ENCODE data around the gene ALG1. TPM values are rescaled to one million over a fixed set of nuclear protein-coding genes. Genes with fewer than 3 reads are reported as not detected.
"Not testable (repeated sequence)": the region's sequence is repeated elsewhere in the genome, so short reads cannot be mapped to it uniquely, and the experiment has no call there.

ALG1 gene
- polyA plus RNA-seq, 2 of the 4 experiments (the other 2 are of a cell fraction), result 30.9 to 33.4 TPM

DNA sequence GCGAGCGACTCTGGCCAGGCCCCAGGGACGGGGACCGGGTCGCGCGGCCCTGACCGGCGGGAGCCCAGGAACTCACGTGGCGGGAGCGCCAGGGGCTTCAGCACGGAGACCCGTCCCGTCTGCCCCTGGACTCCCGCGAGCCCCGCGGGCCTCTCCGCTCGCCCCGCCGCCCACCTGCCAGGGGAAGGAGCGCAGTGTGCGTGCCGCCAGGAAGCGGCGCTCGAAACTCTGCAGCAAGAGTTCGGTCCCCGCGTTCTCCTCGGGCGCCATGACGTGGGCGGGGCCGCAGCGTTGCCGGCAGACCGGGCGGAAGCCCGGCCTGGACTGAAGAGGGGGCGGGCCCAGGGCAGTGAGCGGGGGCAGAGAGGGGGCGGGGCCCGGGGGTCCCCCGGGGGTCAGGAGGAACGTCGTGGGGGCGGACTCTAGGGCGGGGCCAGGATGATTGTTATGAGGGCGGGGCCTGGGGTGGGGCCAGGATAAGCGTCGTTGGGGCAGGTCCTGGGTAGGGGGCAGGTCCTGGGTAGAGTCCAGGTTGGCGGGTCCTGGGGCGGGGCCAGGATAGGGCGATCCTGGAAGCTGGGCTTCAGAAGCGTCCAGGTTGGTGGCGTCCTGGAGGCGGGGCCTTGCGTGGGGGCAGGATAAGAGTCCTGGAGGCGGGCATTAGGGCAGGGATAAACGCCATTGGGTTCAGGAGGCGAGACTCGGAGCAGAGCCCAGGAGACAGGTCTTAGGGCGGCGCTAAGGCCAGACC lies 26.0 kb downstream of the ALG1 start, which contains the start of gene EEF2KMT:
EEF2KMT (minus strand) TSS at position 326 of the 751 bp plus-strand sequence; CDS start at position 270, 56 bp downstream.
- H3K4me1 ChIP-seq, FAIRE-seq, H3K9me3 ChIP-seq, CTCF ChIA-PET: not testable (repeated sequence)
- H3K27ac ChIP-seq, result peak within 1 kb of the TSS; percentile 95 to 99
- 0% methylated on average over 9 of the region's 67 CpGs for WGBS (ENCODE audit: missing lambda C conversion rate)
- peak; percentile 58 to 99 for DNase-seq (ENCODE audit: low read depth in 1 of 2, low spot score in 1 of 2)
- ATAC-seq, result peak; percentile 97 to 99
- peak within 1 kb of the TSS; percentile 94 for H3K4me3 ChIP-seq
- TF ChIP-seq, protein P1, sequence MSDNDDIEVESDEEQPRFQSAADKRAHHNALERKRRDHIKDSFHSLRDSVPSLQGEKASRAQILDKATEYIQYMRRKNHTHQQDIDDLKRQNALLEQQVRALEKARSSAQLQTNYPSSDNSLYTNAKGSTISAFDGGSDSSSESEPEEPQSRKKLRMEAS (IDR thresholded peaks at IDR 0.05), result peak; percentile 28; the same call in 1 of the 2 replicates
- TF ChIP-seq PHF8 (IDR thresholded peaks at IDR 0.05; ENCODE audit: borderline replicate concordance, low read depth) (peak; percentile 71; the same call in 1 of the 2 replicates), POLR2A (IDR thresholded peaks at IDR 0.05; ENCODE audit: low read length) (peak; percentile 38; the same call in 1 of the 2 replicates), JUN (IDR thresholded peaks at IDR 0.05) (0 out of 5 replicates have a peak, but pooled peaks of 1 of the 2 experiments have one; percentile 41)
- peak within 1 kb of the TSS; percentile 84 for H3K4me2 ChIP-seq
- POLR2A ChIA-PET, result interaction anchor here (0.6 to 2.0 kb wide), 2 partner anchors 21 to 92 kb away, joined by 4 to 6 read pairs; no protein-coding TSS in a partner anchor

DNA sequence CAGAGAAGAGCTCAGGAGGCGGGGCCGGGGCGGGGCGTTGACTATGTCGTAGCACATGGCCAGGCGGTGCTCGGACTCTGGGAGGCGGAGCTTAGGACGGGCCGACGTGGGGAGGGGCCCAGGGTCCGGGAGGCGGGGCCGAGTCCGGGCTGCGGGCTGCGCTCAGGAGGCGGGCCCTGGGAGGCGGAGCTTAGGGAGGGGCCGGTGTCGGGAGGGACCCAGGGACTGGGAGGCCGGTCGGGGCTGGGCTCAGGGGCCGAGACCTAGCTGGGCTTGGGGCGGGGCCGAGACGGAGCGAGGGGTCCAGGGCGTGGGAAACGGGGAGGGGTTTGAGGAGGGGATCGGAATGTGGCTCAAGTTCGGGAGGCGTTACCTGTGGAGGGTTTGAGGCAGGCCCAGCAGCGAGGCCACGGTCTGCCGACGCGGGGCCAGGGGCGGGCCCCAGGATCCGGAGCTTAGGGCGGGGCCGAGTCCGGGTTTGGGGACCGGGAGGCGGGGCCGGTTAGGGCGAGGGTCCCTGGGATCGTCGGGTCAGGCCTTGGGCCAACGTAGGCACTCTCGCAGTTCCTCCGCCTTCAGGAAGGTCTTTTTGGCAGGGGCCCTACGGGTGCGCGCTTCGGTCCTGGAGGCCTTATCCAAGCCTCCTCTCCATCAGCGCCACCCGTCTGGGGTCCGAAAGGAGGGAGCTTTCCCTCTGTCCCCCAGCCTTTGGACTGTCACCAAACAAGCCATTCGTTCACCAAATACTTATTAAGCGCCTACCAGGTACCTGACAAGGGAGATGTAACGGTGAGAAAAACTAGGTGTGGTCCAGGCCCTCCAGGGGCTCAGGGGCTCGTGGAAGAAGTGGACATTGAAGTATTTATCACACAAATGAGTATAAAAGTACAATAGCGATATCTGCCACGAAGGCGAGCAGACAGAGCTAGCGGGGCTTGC lies 26.8 kb downstream of the ALG1 start:
- CTCF ChIA-PET, FAIRE-seq, H3K9me3 ChIP-seq, H3K4me1 ChIP-seq: not testable (repeated sequence)
- ATAC-seq (peak; percentile 8 to 86; a peak in 4 of 6 replicates), DNase-seq (ENCODE audit: low read depth in 1 of 2, low spot score in 1 of 2) (peak in 1 of 2 experiments; percentile 69)
- POLR2A ChIA-PET, result interaction anchor here (2.0 kb wide), 1 partner anchor 22 kb away, joined by 4 read pairs; no protein-coding TSS in a partner anchor
- under 1% methylated on average over 13 of the region's 67 CpGs for WGBS (ENCODE audit: missing lambda C conversion rate)
- Histone ChIP-seq H3K4me2 (peak overlapping the region; percentile 78), H3K27ac (peak overlapping the region; percentile 40 to 80), H3K4me3 (peak overlapping the region; percentile 57)

DNA sequence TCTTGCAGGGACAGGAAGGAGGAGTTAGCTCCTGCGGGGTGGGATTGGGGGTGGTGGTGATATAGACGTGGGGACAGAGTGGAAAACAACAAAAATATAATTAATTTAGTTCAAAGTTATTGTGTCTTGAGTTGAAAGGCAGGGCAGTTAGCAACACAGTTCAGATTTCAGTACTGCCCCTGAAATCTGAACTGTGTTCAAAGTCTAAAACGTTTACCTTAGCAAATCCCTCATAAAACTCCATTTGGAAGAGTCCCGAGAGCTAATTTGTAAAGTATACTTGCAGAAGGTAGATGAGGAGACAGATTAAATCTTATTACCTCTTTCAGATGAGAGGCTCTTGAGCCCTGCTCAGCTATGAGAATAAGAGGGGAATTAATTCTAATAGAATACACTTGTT lies 27.5 kb downstream of the ALG1 start:
- H3K9me3 ChIP-seq; FAIRE-seq; DNase-seq (ENCODE audit: low read depth in 1 of 2, low spot score in 1 of 2); POLR2A ChIA-PET; H3K27ac ChIP-seq; ATAC-seq; H3K4me1 ChIP-seq; CTCF ChIA-PET: not testable (repeated sequence)
- peak overlapping the region; percentile 57; the same call in 1 of the 3 replicates for H3K4me3 ChIP-seq
- WGBS (ENCODE audit: missing lambda C conversion rate), result 40% methylated on average over 4 of the region's 4 CpGs
- H3K4me2 ChIP-seq, result peak overlapping the region; percentile 78

DNA sequence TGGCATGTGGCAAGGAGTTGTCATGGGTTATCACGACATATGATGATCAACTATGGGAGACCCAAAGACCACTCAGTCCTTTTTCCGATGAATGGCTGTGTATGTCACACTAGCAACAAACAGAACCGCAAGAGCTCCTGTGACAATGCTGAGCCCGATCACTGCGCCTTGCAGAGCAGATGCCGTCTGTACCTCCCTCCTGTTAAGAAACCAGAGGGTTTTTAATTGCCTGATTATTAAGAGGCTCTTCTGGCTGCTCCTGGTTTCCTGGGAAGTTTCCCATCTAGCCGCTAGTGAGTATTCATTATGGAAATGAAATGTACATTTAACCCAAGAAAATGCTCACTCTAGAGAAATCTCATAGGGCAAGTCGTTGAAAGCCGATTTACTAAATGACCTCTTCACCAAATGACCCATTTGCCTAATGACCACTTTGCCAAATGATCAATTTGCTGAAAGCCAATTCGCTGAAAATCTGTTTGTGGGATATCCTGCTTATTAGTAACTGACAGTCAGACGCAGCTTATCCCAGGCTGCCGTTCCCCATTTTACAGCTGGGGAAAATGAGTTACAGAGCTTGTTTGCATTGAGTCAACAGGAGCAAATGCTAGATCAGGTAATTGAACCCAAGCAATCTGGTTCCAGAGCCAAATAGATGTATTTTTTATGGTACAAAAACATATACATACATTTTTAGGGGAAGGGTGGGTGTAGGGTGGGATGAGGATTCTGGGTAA lies 31.8 kb downstream of the ALG1 start:
- POLR2A ChIA-PET, ATAC-seq: not testable (repeated sequence)

DNA sequence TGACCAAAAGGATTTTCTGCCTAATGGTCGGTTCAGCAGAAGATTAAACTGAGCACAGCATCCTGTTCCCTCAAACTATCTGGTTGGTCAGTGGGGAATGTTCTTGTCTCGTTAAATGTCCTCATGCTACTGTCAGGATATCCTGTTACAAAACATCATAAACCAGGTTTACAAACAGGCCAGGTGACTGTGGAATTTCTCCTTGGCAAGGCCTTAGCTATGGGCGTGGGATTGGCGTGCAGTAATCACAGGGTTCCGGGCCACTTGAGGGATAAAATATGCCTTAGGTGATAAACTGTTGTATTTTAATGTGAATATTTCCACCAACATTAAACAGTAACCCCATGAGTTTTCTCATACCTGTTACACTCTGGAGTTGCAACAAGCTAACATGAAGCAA lies 33.4 kb downstream of the ALG1 start:
- H3K4me2 ChIP-seq; FAIRE-seq; H3K9me3 ChIP-seq; POLR2A ChIA-PET; CTCF ChIA-PET; H3K27ac ChIP-seq; ATAC-seq; H3K4me1 ChIP-seq; DNase-seq (ENCODE audit: low read depth in 1 of 2, low spot score in 1 of 2); H3K4me3 ChIP-seq: not testable (repeated sequence)
- 67% methylated on average over 5 of the region's 5 CpGs for WGBS (ENCODE audit: missing lambda C conversion rate)

More for the DNA sequence above, 31.8 kb downstream of the ALG1 start:
- DNase-seq (ENCODE audit: low read depth in 1 of 2, low spot score in 1 of 2); H3K9me3 ChIP-seq; H3K4me3 ChIP-seq; FAIRE-seq; H3K4me1 ChIP-seq; CTCF ChIA-PET; H3K4me2 ChIP-seq; H3K27ac ChIP-seq: not testable (repeated sequence)
- WGBS (ENCODE audit: missing lambda C conversion rate), result 65% methylated on average over 12 of the region's 12 CpGs

DNA sequence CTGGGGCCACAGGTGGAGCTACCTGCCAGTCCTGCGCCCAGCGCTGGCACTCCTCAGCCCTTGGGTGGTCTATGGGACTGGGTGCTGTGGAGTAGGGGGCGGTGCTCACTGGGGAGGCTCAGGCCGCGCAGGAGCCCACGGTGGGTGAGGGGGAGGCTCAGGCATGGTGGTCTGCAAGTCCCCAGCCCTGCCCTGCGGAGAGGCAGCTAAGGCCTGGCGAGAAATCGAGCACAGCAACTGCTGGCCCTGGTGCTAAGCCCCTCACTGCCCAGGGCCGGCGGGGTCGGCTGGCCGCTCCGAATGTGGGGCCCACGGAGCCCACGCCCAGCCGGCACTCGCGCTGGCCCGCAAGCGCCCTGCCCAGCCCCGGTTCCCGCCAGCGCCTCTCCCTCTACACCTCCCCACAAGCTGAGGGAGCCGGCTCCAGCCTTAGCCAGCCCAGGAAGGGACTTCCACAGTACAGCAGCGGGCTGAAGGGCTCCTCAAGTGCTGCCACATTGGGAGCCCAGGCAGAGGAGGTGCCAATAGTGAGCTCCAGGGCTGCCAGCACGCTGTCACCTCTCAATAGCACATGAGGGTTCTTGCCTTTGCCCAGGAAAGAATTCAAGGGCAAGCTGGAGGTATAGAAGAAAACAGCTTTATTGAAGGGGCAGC lies 37.0 kb downstream of the ALG1 start:
- DNase-seq (ENCODE audit: low read depth in 1 of 2, low spot score in 1 of 2) (no peak), ATAC-seq (no peak), FAIRE-seq (no peak)
- WGBS (ENCODE audit: missing lambda C conversion rate), result 51% methylated on average over 10 of the region's 27 CpGs
- H3K4me1 ChIP-seq, result no peaks in the 10 kb centered on the region
- H3K4me2 ChIP-seq, result no peak overlapping the region
- CTCF ChIA-PET, result interaction anchor here (0.6 kb wide), 1 partner anchor 433 kb away, joined by 3 read pairs; no protein-coding TSS in a partner anchor
- no peaks in the 10 kb centered on the region for H3K9me3 ChIP-seq
- POLR2A ChIA-PET, result no interaction called here
- no peak overlapping the region for H3K4me3 ChIP-seq
- no peak overlapping the region for H3K27ac ChIP-seq
- no peak for TF ChIP-seq ZFP36 (IDR thresholded peaks at IDR 0.05; ENCODE audit: borderline replicate concordance, partially characterized antibody)
- no peak for TF ChIP-seq EP300 (IDR thresholded peaks at IDR 0.05)
- TF ChIP-seq CEBPB (IDR thresholded peaks at IDR 0.05), result no peak
- TF ChIP-seq CHD2 (IDR thresholded peaks at IDR 0.05; ENCODE audit: low read length, partially characterized antibody), result no peak
- TF ChIP-seq RFX5 (IDR thresholded peaks at IDR 0.05), result no peak
- no peak for TF ChIP-seq CBX8 (IDR thresholded peaks at IDR 0.05)
- TF ChIP-seq, protein P2, sequence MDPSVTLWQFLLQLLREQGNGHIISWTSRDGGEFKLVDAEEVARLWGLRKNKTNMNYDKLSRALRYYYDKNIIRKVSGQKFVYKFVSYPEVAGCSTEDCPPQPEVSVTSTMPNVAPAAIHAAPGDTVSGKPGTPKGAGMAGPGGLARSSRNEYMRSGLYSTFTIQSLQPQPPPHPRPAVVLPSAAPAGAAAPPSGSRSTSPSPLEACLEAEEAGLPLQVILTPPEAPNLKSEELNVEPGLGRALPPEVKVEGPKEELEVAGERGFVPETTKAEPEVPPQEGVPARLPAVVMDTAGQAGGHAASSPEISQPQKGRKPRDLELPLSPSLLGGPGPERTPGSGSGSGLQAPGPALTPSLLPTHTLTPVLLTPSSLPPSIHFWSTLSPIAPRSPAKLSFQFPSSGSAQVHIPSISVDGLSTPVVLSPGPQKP (IDR thresholded peaks at IDR 0.05; ENCODE audit: low read depth, low read length), result no peak
- TF ChIP-seq EHF (CRISPR knock-in tag; IDR thresholded peaks at IDR 0.05), result no peak
- TF ChIP-seq MAZ (IDR thresholded peaks at IDR 0.05; ENCODE audit: borderline replicate concordance, low read depth, low read length), result no peak
- TF ChIP-seq TFCP2L1 (CRISPR knock-in tag; IDR thresholded peaks at IDR 0.05), result no peak
- TF ChIP-seq PHF8 (IDR thresholded peaks at IDR 0.05; ENCODE audit: borderline replicate concordance, low read depth), result no peak
- no peak for TF ChIP-seq MAFK (IDR thresholded peaks at IDR 0.05; ENCODE audit: partially characterized antibody)
